Endothelial cell (in vitro differentiated cells): ENCODE data around the gene NPAS1. TPM values are rescaled to one million over a fixed set of nuclear protein-coding genes. Genes with fewer than 3 reads are reported as not detected.

Experiments
- DNase-seq: peaks from one replicate; pipeline ENCODE4 v3.0.0; 2021; ENCODE audit warnings: low spot score
- H3K27ac Mint-ChIP-seq: one replicate; pipeline ENCODE4 v1.8.0; 2021; ENCODE audit warnings: mixed read lengths, inconsistent platforms; ENCODE audit not compliant: unreplicated experiment
- H3K27me3 Mint-ChIP-seq: one replicate; pipeline ENCODE4 v1.8.0; 2021; ENCODE audit warnings: mild to moderate bottlenecking, moderate library complexity, mixed read lengths, inconsistent platforms; ENCODE audit not compliant: unreplicated experiment
- H3K36me3 Mint-ChIP-seq: one replicate; pipeline ENCODE4 v1.8.0; 2021; ENCODE audit warnings: mild to moderate bottlenecking, low read depth, mixed read lengths, inconsistent platforms; ENCODE audit not compliant: unreplicated experiment
- H3K4me1 Mint-ChIP-seq: one replicate; pipeline ENCODE4 v1.8.0; 2021; ENCODE audit warnings: mild to moderate bottlenecking, mixed read lengths, inconsistent platforms; ENCODE audit not compliant: unreplicated experiment
- H3K4me3 Mint-ChIP-seq: one replicate; pipeline ENCODE4 v1.8.0; 2021; ENCODE audit warnings: mild to moderate bottlenecking, mixed read lengths, inconsistent platforms; ENCODE audit not compliant: unreplicated experiment
- H3K9me3 Mint-ChIP-seq: one replicate; pipeline ENCODE4 v1.8.0; 2021; ENCODE audit warnings: mixed read lengths, inconsistent platforms; ENCODE audit not compliant: unreplicated experiment
- total RNA-seq: library from RNA; stranded (reverse); fragmentation: NEBNext Ultra II Directional; extraction: Animal tissue kit (Norgen Biotek cat#: 25700); gene quantifications from one replicate; pipeline ENCODE4 v1.2.1, GENCODE V29; 2021; ENCODE audit not compliant: unreplicated experiment
- TF ChIP-seq, protein P1 (sequence below): fragments of 200-600 bp; sonication (generic); IDR thresholded peaks from one replicate; pipeline ENCODE4 v1.5.0; 2021; ENCODE audit warnings: antibody characterized with exemption; ENCODE audit not compliant: unreplicated experiment

NPAS1 gene
- total RNA-seq, 1 donor from 2014 or later: 1.0 TPM

DNA sequence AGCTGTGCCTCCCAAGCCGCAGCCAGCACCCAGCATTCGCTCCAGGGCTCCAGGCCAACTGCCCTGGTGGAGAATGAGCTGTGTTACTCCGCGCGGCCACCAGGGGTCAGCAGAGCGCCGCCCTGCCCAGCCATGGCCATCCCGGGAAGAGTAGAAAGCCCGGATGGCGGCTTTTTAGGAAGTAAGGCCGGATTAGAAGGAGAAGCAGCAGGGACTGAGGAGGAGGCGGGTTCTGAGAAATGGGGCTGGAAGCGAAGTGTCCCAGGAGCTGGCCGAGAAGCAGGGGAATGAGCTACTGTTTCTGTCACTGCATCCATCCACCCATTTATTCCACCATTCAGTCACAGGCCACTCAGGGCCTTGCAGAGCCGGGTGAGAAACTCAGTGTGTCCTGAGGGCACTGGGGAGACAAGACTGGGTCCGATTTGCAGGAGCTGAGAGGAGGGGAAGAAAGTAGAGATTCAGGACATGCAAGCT, 6.6 kb upstream of the NPAS1 start:
- Mint-ChIP-seq H3K4me3 (no peak overlapping the region), H3K36me3 (peaks cover 8% of the 10 kb centered on the region), H3K27ac (no peak overlapping the region), H3K4me1 (peaks cover 5% of the 10 kb centered on the region), H3K9me3 (peaks cover 2% of the 10 kb centered on the region), H3K27me3 (peaks cover 9% of the 10 kb centered on the region)
- TF ChIP-seq, protein P1, sequence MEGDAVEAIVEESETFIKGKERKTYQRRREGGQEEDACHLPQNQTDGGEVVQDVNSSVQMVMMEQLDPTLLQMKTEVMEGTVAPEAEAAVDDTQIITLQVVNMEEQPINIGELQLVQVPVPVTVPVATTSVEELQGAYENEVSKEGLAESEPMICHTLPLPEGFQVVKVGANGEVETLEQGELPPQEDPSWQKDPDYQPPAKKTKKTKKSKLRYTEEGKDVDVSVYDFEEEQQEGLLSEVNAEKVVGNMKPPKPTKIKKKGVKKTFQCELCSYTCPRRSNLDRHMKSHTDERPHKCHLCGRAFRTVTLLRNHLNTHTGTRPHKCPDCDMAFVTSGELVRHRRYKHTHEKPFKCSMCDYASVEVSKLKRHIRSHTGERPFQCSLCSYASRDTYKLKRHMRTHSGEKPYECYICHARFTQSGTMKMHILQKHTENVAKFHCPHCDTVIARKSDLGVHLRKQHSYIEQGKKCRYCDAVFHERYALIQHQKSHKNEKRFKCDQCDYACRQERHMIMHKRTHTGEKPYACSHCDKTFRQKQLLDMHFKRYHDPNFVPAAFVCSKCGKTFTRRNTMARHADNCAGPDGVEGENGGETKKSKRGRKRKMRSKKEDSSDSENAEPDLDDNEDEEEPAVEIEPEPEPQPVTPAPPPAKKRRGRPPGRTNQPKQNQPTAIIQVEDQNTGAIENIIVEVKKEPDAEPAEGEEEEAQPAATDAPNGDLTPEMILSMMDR: peak; percentile 98
- DNase-seq: peak; percentile 91

DNA sequence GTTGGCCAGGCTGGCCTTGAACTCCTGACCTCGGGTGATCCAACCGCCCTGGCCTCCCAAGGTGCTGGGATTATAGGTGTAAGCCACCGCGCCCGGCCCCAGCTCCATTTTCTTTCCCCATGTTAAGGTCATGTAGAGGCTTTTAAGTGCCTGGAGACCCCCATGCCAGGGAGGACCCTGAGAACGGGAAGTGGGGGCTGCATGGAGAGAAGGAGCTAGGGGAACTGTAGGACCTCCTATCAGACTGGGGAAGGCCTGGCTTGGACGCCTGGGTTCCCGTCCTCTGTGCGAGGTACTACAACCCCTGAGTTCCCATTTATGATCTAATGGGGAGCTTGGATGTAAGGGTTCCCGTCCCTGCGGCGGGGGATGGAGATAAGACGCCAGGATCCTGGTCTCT, 714 bp upstream of the NPAS1 start:
- Mint-ChIP-seq H3K4me1 (no peaks in the 10 kb centered on the region), H3K4me3 (no peak overlapping the region), H3K27ac (no peak overlapping the region), H3K36me3 (no peaks in the 10 kb centered on the region), H3K9me3 (no peaks in the 10 kb centered on the region), H3K27me3 (peaks cover 22% of the 10 kb centered on the region)
- no peak for DNase-seq
- TF ChIP-seq, protein P1: no peak

DNA sequence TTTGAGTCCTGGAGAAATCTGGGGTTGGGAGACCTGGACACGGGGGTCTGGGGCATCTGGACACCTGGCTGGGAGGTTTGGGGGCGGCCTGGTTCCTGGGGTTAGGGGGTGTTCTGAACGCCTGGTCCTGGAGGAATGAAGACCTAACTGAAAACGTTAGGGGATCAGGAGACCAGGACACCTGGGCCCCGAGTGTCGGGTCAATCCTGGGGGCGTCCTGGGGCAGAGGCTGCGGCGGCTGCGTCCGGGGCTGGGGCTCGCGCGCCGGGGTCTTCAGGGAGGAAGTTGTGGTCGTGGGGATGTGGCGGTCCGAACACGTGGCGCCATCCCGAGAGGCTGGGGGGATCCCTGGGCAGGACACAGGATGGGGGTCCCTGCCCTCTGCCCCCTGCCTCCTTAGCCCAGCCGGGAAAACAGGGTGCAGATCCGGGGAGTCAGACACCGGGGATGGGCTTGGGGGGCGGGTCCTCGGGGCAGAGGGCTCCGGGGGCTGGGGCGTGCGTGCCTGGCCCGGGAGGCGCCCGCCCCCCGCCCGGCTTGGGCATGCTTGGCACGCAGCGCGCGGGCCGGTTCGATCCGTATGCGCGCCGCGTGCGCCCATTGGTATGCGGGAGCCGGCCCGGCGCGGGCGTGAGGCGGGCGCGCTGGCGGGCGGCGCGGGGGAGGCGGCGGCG, 632 bp downstream of the NPAS1 start:
- Mint-ChIP-seq H3K4me3 (no peak overlapping the region), H3K9me3 (no peaks in the 10 kb centered on the region), H3K27ac (no peak overlapping the region), H3K36me3 (no peaks in the 10 kb centered on the region), H3K27me3 (peaks cover 22% of the 10 kb centered on the region), H3K4me1 (no peaks in the 10 kb centered on the region)
- TF ChIP-seq, protein P1: no peak
- no peak for DNase-seq

DNA sequence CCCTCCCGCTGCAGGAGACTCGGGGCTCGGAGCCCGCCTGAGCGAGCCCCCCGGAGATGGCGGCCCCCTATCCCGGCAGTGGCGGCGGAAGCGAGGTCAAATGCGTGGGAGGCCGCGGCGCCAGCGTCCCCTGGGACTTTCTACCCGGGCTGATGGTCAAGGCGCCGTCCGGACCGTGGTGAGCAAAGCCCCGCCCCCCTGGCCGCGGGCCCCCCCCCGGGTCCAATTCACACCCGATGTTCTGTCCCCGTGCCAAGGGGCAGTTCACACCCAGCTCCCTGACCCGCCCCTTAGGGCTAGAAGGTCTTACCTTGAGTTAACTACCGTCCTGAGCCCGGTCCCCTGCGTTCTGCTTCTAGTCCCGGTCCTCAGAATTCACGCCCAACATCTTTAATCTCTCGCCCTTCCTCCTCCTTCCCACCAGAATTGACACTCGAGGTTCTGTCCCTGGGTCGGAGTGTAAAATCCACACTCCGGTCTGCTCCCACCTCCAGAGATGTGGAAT, 1.4 kb downstream of the NPAS1 start:
- Mint-ChIP-seq H3K4me1 (no peaks in the 10 kb centered on the region), H3K36me3 (no peaks in the 10 kb centered on the region), H3K4me3 (no peak overlapping the region), H3K27ac (no peak overlapping the region), H3K9me3 (no peaks in the 10 kb centered on the region), H3K27me3 (peaks cover 24% of the 10 kb centered on the region)
- TF ChIP-seq, protein P1: no peak
- no peak for DNase-seq

DNA sequence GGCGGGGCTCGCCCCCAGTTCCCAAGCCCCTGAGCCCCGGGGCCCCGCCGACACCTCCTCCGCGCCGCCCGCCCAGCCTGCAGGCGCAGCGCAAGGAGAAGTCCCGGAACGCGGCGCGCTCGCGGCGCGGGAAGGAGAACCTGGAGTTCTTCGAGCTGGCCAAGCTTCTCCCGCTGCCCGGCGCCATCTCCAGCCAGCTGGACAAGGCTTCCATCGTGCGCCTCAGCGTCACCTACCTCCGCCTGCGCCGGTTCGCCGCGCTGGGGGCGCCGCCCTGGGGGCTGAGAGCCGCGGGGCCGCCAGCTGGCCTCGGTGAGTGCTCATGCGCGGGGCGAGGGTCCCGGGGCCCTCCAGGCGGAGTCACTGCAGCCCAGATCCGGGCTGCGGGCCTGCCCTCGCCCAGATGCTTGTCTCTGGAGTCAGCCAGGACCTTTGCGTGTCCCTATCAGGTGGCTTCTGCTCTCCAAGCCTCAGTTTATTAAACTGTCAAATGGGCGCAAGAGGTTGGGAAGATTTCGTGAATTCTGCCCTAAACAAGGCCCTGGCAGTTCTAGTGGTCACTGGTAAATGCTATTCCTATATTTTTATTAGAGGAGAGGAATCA, 2.0 kb downstream of the NPAS1 start:
- Mint-ChIP-seq H3K36me3 (no peaks in the 10 kb centered on the region), H3K4me3 (no peak overlapping the region), H3K27ac (no peak overlapping the region), H3K4me1 (no peaks in the 10 kb centered on the region), H3K27me3 (peaks cover 25% of the 10 kb centered on the region), H3K9me3 (no peaks in the 10 kb centered on the region)
- no peak for DNase-seq
- TF ChIP-seq, protein P1: no peak
